HepG2 (cell line): Measurements from ENCODE around the gene GPSM1. TPM values are rescaled to one million over a fixed set of nuclear protein-coding genes. Genes with fewer than 3 reads are reported as not detected.

Experiments
- ATAC-seq: fragments of 200-7000 bp; cut with Tn5 transposase; 3 replicates; pipeline ENCODE4 v1.9.1; 2020; ENCODE audit warnings: mild to moderate bottlenecking, moderate library complexity
- BruUV-seq: library from RNA; stranded (reverse); fragments of 400-500 nt; replicated peaks from 2 replicates; lab custom pipeline; 2021; lab: Mats Ljungman, UMichigan
- CTCF ChIA-PET: fragments of 300-600 bp; formaldehyde crosslinking; extraction: SDS; loops from one replicate; lab custom pipeline; 2021; ENCODE audit warnings: low total read pairs, inconsistent platforms, low intra/inter-chr PET ratio; lab: Yijun Ruan, JAX
- POLR2A ChIA-PET: fragments of 350-600 bp; sonication (Branson Sonifier 250); formaldehyde crosslinking; loops from one replicate; lab custom pipeline; 2020; ENCODE audit warnings: antibody characterized with exemption, inconsistent platforms; lab: Yijun Ruan, JAX
- DNase-seq: peaks from one replicate; pipeline ENCODE4 v3.0.0-alpha.2; 2015; ENCODE audit warnings: low spot score
- FAIRE-seq: peaks from 3 replicates; lab custom pipeline; 2011; peaks lifted over from hg19 to GRCh38; lab: Jason Lieb, UNC
- H2AFZ ChIP-seq: one replicate; pipeline ENCODE4 v1.6.1; 2011; ENCODE audit warnings: low read length, inconsistent platforms
- H3K27ac ChIP-seq: fragments of 300-600 bp; 3 replicates; pipeline ENCODE4 v1.8.0; 2011; ENCODE audit warnings: mixed run types, mild to moderate bottlenecking, mixed read lengths, low read length, inconsistent platforms; ENCODE audit not compliant: insufficient read depth; ENCODE audit errors: extremely low read length
- H3K27me3 ChIP-seq, 2 experiments: fragments of 200-600 bp in 1 of 2; 2 replicates in 1 of 2; 3 replicates in 1 of 2; pipeline versions ENCODE4 v1.6.0 to v1.8.0; 2011; ENCODE audit warnings: low read length in 2 of 2, mild to moderate bottlenecking in 2 of 2, moderate library complexity in 2 of 2, inconsistent platforms in 1 of 2; ENCODE audit not compliant: insufficient read depth in 2 of 2, control insufficient read depth in 1 of 2
- H3K36me3 ChIP-seq, 2 experiments: fragments of 200-600 bp in 1 of 2; replicated peaks in 1 of 2; 2 replicates in 1 of 2; 3 replicates in 1 of 2; pipeline versions ENCODE4 v1.5.1 to v1.8.0; 2011; ENCODE audit warnings: low read length in 2 of 2, inconsistent platforms in 1 of 2; ENCODE audit not compliant: insufficient read depth in 2 of 2, control insufficient read depth in 1 of 2
- H3K4me1 ChIP-seq: 2 replicates; pipeline ENCODE4 v1.5.1; 2012; ENCODE audit warnings: low read length, inconsistent platforms; ENCODE audit not compliant: insufficient read depth
- H3K4me2 ChIP-seq: 2 replicates; pipeline ENCODE4 v1.6.0; 2011; ENCODE audit warnings: low read depth, low read length, inconsistent platforms
- H3K4me3 ChIP-seq, 3 experiments: fragments of 200-600 bp in 1 of 3; sonication (generic), shearing (Covaris generic) in 1 of 3; replicated peaks in 1 of 3; 2 replicates each; pipeline ENCODE4 v1.5.1; 2011 to 2016; ENCODE audit warnings: low read length in 3 of 3, inconsistent platforms in 2 of 3, low read depth in 2 of 3, mild to moderate bottlenecking in 2 of 3, control low read depth in 1 of 3, mixed read lengths in 1 of 3; ENCODE audit not compliant: insufficient read depth in 1 of 3
- H3K79me2 ChIP-seq: one replicate; pipeline ENCODE4 v1.6.1; 2011; ENCODE audit warnings: low read length, inconsistent platforms; ENCODE audit not compliant: insufficient read depth
- H3K9ac ChIP-seq: 2 replicates; pipeline ENCODE4 v1.6.0; 2011; ENCODE audit warnings: mild to moderate bottlenecking, low read depth, low read length, inconsistent platforms; ENCODE audit not compliant: insufficient read depth
- H3K9me3 ChIP-seq: 2 replicates; pipeline ENCODE4 v1.5.1; 2012; ENCODE audit warnings: mild to moderate bottlenecking, low read length
- H4K20me1 ChIP-seq: 2 replicates; pipeline ENCODE4 v1.6.0; 2011; ENCODE audit warnings: inconsistent platforms, mild to moderate bottlenecking, low read length, moderate library complexity; ENCODE audit not compliant: insufficient read depth
- CEBPG ChIP-seq: IDR thresholded peaks from 2 replicates; pipeline ENCODE4 v1.6.1; 2016
- DNMT3B ChIP-seq: conservative IDR thresholded peaks from 2 replicates; pipeline ENCODE4 v1.6.1; 2016; ENCODE audit warnings: missing biosample characterization, control low read depth
- GATAD2A ChIP-seq: IDR thresholded peaks from 2 replicates; pipeline ENCODE4 v1.6.1; 2016
- ISL2 ChIP-seq: sonication (generic); formaldehyde crosslinking; IDR thresholded peaks from 2 replicates; pipeline ENCODE4 v1.5.0; 2020; ENCODE audit warnings: missing genetic modification reagents
- KAT7 ChIP-seq: IDR thresholded peaks from 2 replicates; pipeline ENCODE4 v1.6.1; 2018; ENCODE audit warnings: borderline replicate concordance, missing compliant biosample characterization
- PHF21A ChIP-seq: sonication (generic); formaldehyde crosslinking; IDR thresholded peaks from 2 replicates; pipeline ENCODE4 v1.5.0; 2020; ENCODE audit warnings: mild to moderate bottlenecking, missing genetic modification reagents
- ZBTB7A ChIP-seq: sonication (generic); formaldehyde crosslinking; IDR thresholded peaks from 2 replicates; pipeline ENCODE4 v1.8.0; 2022; ENCODE audit warnings: mild to moderate bottlenecking, missing genetic modification reagents
- ZFAT ChIP-seq: sonication (generic); formaldehyde crosslinking; conservative IDR thresholded peaks from 2 replicates; pipeline ENCODE4 v1.8.1; 2023; ENCODE audit warnings: missing genetic modification reagents, inconsistent platforms
- ZKSCAN1 ChIP-seq: fragments of 150-350 bp; IDR thresholded peaks from 2 replicates; pipeline ENCODE4 v1.6.1; 2014; ENCODE audit warnings: low read length
- ZNF136 ChIP-seq: sonication (generic); formaldehyde crosslinking; IDR thresholded peaks from 2 replicates; pipeline ENCODE4 v1.8.1; 2022; ENCODE audit warnings: low read depth, mild to moderate bottlenecking, moderate library complexity, missing genetic modification reagents
- ZNF225 ChIP-seq: sonication (generic); formaldehyde crosslinking; IDR thresholded peaks from 2 replicates; pipeline ENCODE4 v1.4.0; 2020; ENCODE audit warnings: mild to moderate bottlenecking, missing genetic modification reagents
- ZNF354B ChIP-seq: sonication (generic); formaldehyde crosslinking; IDR thresholded peaks from 2 replicates; pipeline ENCODE4 v1.8.0; 2022; ENCODE audit warnings: mild to moderate bottlenecking, missing genetic modification reagents
- ZNF547 ChIP-seq: sonication (generic); formaldehyde crosslinking; IDR thresholded peaks from 2 replicates; pipeline ENCODE4 v1.5.1; 2020; ENCODE audit warnings: mild to moderate bottlenecking, missing genetic modification reagents
- ZNF850 ChIP-seq: sonication (generic); formaldehyde crosslinking; conservative IDR thresholded peaks from 2 replicates; pipeline ENCODE4 v1.9.0; 2021; ENCODE audit warnings: mild to moderate bottlenecking, missing genetic modification reagents
- ZSCAN22 ChIP-seq: sonication (generic); formaldehyde crosslinking; IDR thresholded peaks from 2 replicates; pipeline ENCODE4 v1.4.0; 2020; ENCODE audit warnings: mild to moderate bottlenecking, missing genetic modification reagents
- WGBS: methylation state at CpG from one replicate; pipeline ENCODE4 v1.1.6; 2017; ENCODE audit warnings: low lambda C conversion rate; 5-methylcytosine and 5-hydroxymethylcytosine counted together
- in situ Hi-C: cut with HindIII; loops from 2 replicates; pipeline ENCODE4 v1.10.0; 2017; ENCODE audit warnings: low pct_unique_long_range_greater_than_20kb; ENCODE audit not compliant: extremely low pct_ligation_motif_present
- intact Hi-C: fragments of 100-400 bp; cut with micrococcal nuclease; formaldehyde crosslinking; loops from one replicate; pipeline ENCODE4 v1.10.0; 2022; ENCODE audit not compliant: unreplicated experiment
- polyA plus RNA-seq, 8 experiments: library from polyadenylated mRNA; depleted of rRNA in 3 of 8; stranded (reverse) in 7 of 8; unstranded in 1 of 8; fragments of >200 nt; fragmentation: Illumina TruSeq in 4 of 8; extraction: Trizol in 4 of 8; gene quantifications; 2 replicates each; pipeline versions ENCODE4 v1.2.1 to v1.2.3, GENCODE V29; 2011 to 2016; ENCODE audit warnings: low read depth in 4 of 8, missing spikeins in 1 of 8, mixed read lengths in 1 of 8; ENCODE audit not compliant: insufficient read depth in 1 of 8
- total RNA-seq, 5 experiments: library from RNA; depleted of rRNA; stranded (reverse); fragments of >200 nt; fragmentation: Illumina TruSeq; extraction: Trizol; gene quantifications; 2 replicates each; pipeline ENCODE4 v1.2.3, GENCODE V29; 2016; ENCODE audit warnings: low read depth in 1 of 5
- TF ChIP-seq, protein P1 (sequence below): sonication (generic); formaldehyde crosslinking; IDR thresholded peaks from 2 replicates; pipeline ENCODE4 v1.4.0; 2020; ENCODE audit warnings: mild to moderate bottlenecking, missing genetic modification reagents, borderline replicate concordance
- TF ChIP-seq, protein P2 (sequence below): IDR thresholded peaks from 2 replicates; pipeline ENCODE4 v1.6.1; 2016; ENCODE audit warnings: missing compliant biosample characterization, missing genetic modification reagents, borderline replicate concordance

GPSM1 gene
- total and polyA plus RNA-seq, 2 of the 13 experiments (the other 11 are each of a cell fraction or from before 2014, with no cell fraction given), result 1.0 to 2.4 TPM

DNA sequence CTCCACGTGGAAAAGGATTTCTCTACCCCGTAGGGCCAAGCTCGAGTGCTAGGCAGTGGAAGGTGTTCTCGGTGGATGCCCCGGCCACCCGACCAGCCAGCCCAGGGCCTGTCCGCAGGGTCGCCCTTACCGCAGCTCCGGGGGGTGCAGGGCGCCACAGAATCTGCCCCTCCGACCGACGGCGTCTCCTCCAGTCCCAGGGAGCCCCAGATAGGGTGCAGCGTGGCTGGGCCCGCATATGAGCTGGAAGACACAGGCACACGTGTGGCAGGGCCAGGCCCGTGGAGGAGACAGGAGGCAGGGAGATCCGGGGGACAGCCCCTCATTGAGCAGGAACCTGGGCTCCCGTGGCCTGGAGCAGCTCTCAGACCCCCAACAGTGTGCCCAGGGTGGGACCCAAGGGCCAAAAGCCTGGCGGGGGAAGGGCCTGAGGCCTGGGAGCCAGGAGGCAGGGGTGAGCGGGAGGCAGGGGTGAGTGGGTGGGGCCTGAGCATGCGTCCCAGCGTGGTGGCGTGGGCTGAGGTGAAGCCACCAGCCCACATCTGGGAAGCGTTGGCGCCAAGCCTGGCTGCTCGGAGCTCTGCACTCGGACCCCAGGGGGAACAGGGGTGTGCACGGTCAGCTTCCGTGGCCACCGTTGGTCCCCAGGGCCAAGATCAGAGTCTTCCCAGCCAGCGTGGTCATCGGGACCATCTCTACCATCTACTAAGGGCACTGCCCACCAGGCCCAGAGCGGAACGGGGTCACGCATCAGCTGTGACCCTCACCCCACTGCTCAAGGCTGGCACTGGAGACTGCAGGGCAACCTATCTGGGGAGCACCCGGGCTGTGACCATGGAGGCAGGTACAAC is 45.7 kb upstream of the GPSM1 start:
- in situ Hi-C loops, result loop anchor here (10.0 kb wide), 1 partner anchor 107 kb away; no protein-coding TSS in a partner anchor
- Histone ChIP-seq H3K4me2 (no peak overlapping the region), H3K4me1 (no peaks in the 10 kb centered on the region), H3K4me3 (no peak overlapping the region), H3K9ac (no peak overlapping the region), H3K36me3 (no peaks in the 10 kb centered on the region), H4K20me1 (no peaks in the 10 kb centered on the region), H3K27ac (no peak overlapping the region), H3K27me3 (peaks cover 15 to 78% of the 10 kb centered on the region in 2 experiments; a peak in 4 of 5 replicates), H2AFZ (no peak overlapping the region), H3K79me2 (no peaks in the 10 kb centered on the region), H3K9me3 (no peaks in the 10 kb centered on the region)
- TF ChIP-seq DNMT3B (CRISPR knock-in tag), result no peak
- TF ChIP-seq, protein P1, sequence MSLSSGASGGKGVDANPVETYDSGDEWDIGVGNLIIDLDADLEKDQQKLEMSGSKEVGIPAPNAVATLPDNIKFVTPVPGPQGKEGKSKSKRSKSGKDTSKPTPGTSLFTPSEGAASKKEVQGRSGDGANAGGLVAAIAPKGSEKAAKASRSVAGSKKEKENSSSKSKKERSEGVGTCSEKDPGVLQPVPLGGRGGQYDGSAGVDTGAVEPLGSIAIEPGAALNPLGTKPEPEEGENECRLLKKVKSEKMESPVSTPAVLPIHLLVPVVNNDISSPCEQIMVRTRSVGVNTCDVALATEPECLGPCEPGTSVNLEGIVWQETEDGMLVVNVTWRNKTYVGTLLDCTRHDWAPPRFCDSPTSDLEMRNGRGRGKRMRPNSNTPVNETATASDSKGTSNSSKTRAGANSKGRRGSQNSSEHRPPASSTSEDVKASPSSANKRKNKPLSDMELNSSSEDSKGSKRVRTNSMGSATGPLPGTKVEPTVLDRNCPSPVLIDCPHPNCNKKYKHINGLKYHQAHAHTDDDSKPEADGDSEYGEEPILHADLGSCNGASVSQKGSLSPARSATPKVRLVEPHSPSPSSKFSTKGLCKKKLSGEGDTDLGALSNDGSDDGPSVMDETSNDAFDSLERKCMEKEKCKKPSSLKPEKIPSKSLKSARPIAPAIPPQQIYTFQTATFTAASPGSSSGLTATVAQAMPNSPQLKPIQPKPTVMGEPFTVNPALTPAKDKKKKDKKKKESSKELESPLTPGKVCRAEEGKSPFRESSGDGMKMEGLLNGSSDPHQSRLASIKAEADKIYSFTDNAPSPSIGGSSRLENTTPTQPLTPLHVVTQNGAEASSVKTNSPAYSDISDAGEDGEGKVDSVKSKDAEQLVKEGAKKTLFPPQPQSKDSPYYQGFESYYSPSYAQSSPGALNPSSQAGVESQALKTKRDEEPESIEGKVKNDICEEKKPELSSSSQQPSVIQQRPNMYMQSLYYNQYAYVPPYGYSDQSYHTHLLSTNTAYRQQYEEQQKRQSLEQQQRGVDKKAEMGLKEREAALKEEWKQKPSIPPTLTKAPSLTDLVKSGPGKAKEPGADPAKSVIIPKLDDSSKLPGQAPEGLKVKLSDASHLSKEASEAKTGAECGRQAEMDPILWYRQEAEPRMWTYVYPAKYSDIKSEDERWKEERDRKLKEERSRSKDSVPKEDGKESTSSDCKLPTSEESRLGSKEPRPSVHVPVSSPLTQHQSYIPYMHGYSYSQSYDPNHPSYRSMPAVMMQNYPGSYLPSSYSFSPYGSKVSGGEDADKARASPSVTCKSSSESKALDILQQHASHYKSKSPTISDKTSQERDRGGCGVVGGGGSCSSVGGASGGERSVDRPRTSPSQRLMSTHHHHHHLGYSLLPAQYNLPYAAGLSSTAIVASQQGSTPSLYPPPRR (CRISPR knock-in tag), result no peak
- no peak for TF ChIP-seq ZNF547 (CRISPR knock-in tag)
- TF ChIP-seq ZNF225 (CRISPR knock-in tag), result no peak
- TF ChIP-seq, protein P2, sequence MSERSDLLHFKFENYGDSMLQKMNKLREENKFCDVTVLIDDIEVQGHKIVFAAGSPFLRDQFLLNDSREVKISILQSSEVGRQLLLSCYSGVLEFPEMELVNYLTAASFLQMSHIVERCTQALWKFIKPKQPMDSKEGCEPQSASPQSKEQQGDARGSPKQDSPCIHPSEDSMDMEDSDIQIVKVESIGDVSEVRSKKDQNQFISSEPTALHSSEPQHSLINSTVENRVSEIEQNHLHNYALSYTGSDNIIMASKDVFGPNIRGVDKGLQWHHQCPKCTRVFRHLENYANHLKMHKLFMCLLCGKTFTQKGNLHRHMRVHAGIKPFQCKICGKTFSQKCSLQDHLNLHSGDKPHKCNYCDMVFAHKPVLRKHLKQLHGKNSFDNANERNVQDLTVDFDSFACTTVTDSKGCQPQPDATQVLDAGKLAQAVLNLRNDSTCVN, result no peak
- no peak for TF ChIP-seq ZSCAN22 (CRISPR knock-in tag)
- no peak for TF ChIP-seq ZNF850 (CRISPR knock-in tag)
- no peak for TF ChIP-seq ZFAT (CRISPR knock-in tag)
- TF ChIP-seq ZKSCAN1, result no peak
- TF ChIP-seq CEBPG, result no peak
- TF ChIP-seq ISL2 (CRISPR knock-in tag), result no peak
- TF ChIP-seq GATAD2A (CRISPR knock-in tag), result no peak
- TF ChIP-seq ZNF354B (CRISPR knock-in tag), result no peak
- TF ChIP-seq ZBTB7A (CRISPR knock-in tag), result no peak
- TF ChIP-seq KAT7 (CRISPR knock-in tag), result no peak
- TF ChIP-seq PHF21A (CRISPR knock-in tag), result no peak
- TF ChIP-seq ZNF136 (CRISPR knock-in tag), result no peak
- intact Hi-C loops, result no loop called here
- BruUV-seq, result no TSS peak
- ChIA-PET CTCF (no interaction called here), POLR2A (no interaction called here)
- WGBS, result 40% methylated on average over 6 of the region's 39 CpGs
- DNase-seq (no peak), FAIRE-seq (no peak), ATAC-seq (no peak)
